CD14-positive monocyte (primary cell): Measurements from ENCODE around the gene RGS9. TPM values are rescaled to one million over a fixed set of nuclear protein-coding genes. Genes with fewer than 3 reads are reported as not detected.

ENCODE experiments used
- DNase-seq, 3 donors: peaks; one replicate each; pipeline ENCODE4 v3.0.0-alpha.2; 2011 to 2022
- H2AFZ ChIP-seq: 2 replicates; pipeline ENCODE4 v1.6.0; 2012; ENCODE audit warnings: mild to moderate bottlenecking, low read depth, low read length, inconsistent platforms; ENCODE audit not compliant: insufficient read depth, poor library complexity, severe bottlenecking
- H3K27ac ChIP-seq, 2 donors: 1 replicate in 1 of 2; 2 replicates in 1 of 2; pipeline ENCODE4 v1.5.1; 2012 to 2013; ENCODE audit warnings: low read length in 2 of 2, control low read depth in 1 of 2, inconsistent platforms in 1 of 2, low read depth in 1 of 2, mild to moderate bottlenecking in 1 of 2
- H3K27me3 ChIP-seq, 2 donors: one replicate each; pipeline versions ENCODE4 v1.6.0 to v1.6.1; 2011 to 2013; ENCODE audit warnings: low read length in 2 of 2; ENCODE audit not compliant: control insufficient read depth in 2 of 2, insufficient read depth in 2 of 2
- H3K36me3 ChIP-seq, 2 donors: replicated peaks in 1 of 2; 1 replicate in 1 of 2; 2 replicates in 1 of 2; pipeline versions ENCODE4 v1.5.1 to v1.6.1; 2012 to 2013; ENCODE audit warnings: low read length in 2 of 2, control low read depth in 1 of 2, inconsistent platforms in 1 of 2, mild to moderate bottlenecking in 1 of 2; ENCODE audit not compliant: insufficient read depth in 2 of 2, control insufficient read depth in 1 of 2
- H3K4me1 ChIP-seq, 2 donors: 1 replicate in 1 of 2; 2 replicates in 1 of 2; pipeline versions ENCODE4 v1.5.1 to v1.6.1; 2012 to 2013; ENCODE audit warnings: low read length in 2 of 2, control low read depth in 1 of 2, inconsistent platforms in 1 of 2, mild to moderate bottlenecking in 1 of 2, moderate library complexity in 1 of 2; ENCODE audit not compliant: insufficient read depth in 2 of 2, control insufficient read depth in 1 of 2
- H3K4me2 ChIP-seq: replicated peaks from 2 replicates; pipeline ENCODE3; 2012; ENCODE audit warnings: low read length, moderate library complexity, mild to moderate bottlenecking; ENCODE audit not compliant: poor library complexity, severe bottlenecking; ENCODE audit errors: extremely low read depth
- H3K4me3 ChIP-seq, 3 experiments: fragments of 200-600 bp in 1 of 3; sonication (generic) in 1 of 3; replicated peaks in 1 of 3; 1 replicate in 2 of 3; 2 replicates in 1 of 3; pipeline ENCODE4 v1.5.1; 2011 to 2013; ENCODE audit warnings: low read length in 3 of 3, mild to moderate bottlenecking in 3 of 3, control low read depth in 2 of 3, low read depth in 2 of 3, inconsistent platforms in 1 of 3, moderate library complexity in 1 of 3
- H3K79me2 ChIP-seq: 2 replicates; pipeline ENCODE4 v1.6.0; 2012; ENCODE audit warnings: mild to moderate bottlenecking, control low read depth, inconsistent platforms, low read length, moderate library complexity; ENCODE audit not compliant: insufficient read depth
- H3K9ac ChIP-seq: 2 replicates; pipeline ENCODE4 v1.6.0; 2017; ENCODE audit warnings: low read length, mild to moderate bottlenecking; ENCODE audit not compliant: insufficient read depth, poor library complexity, severe bottlenecking
- H3K9me3 ChIP-seq, 2 donors: replicated peaks in 1 of 2; 1 replicate in 1 of 2; 2 replicates in 1 of 2; pipeline versions ENCODE4 v1.5.1 to v1.6.1; 2012 to 2013; ENCODE audit warnings: low read length in 2 of 2, control low read depth in 1 of 2; ENCODE audit not compliant: control insufficient read depth in 1 of 2, insufficient read depth in 1 of 2
- H4K20me1 ChIP-seq: 2 replicates; pipeline ENCODE4 v1.6.0; 2012; ENCODE audit warnings: mild to moderate bottlenecking, low read length, control low read depth, moderate library complexity; ENCODE audit not compliant: insufficient read depth
- H3K27ac Mint-ChIP-seq, 7 donors: one replicate each; pipeline ENCODE4 v1.8.0; 2020; ENCODE audit warnings: mild to moderate bottlenecking in 7 of 7, mixed read lengths in 7 of 7, moderate library complexity in 6 of 7, inconsistent platforms in 2 of 7
- H3K27me3 Mint-ChIP-seq, 3 donors: one replicate each; pipeline ENCODE4 v1.8.0; 2021 to 2022; ENCODE audit warnings: low read depth in 3 of 3, mild to moderate bottlenecking in 3 of 3, mixed read lengths in 3 of 3, moderate library complexity in 3 of 3, inconsistent platforms in 1 of 3
- H3K36me3 Mint-ChIP-seq, 2 donors: one replicate each; pipeline ENCODE4 v1.8.0; 2020; ENCODE audit warnings: mixed read lengths in 2 of 2, inconsistent platforms in 1 of 2, mild to moderate bottlenecking in 1 of 2
- H3K4me1 Mint-ChIP-seq: one replicate; pipeline ENCODE4 v1.8.0; 2020; ENCODE audit warnings: mild to moderate bottlenecking, mixed read lengths
- H3K4me3 Mint-ChIP-seq, 2 donors: one replicate each; pipeline ENCODE4 v1.8.0; 2020; ENCODE audit warnings: mild to moderate bottlenecking in 2 of 2, mixed read lengths in 2 of 2, moderate library complexity in 1 of 2
- H3K9me3 Mint-ChIP-seq, 7 donors: one replicate each; pipeline ENCODE4 v1.8.0; 2020 to 2022; ENCODE audit warnings: mixed read lengths in 7 of 7, mild to moderate bottlenecking in 6 of 7, moderate library complexity in 6 of 7, inconsistent platforms in 2 of 7
- CTCF ChIP-seq: fragments of 200-600 bp; IDR thresholded peaks from one replicate; pipeline ENCODE4 v1.8.0; 2022; ENCODE audit warnings: antibody characterized with exemption, mild to moderate bottlenecking
- WGBS: methylation state at CpG from one replicate; pipeline ENCODE4 v1.1.5; 2013; ENCODE audit warnings: missing lambda C conversion rate; ENCODE audit not compliant: insufficient coverage; 5-methylcytosine and 5-hydroxymethylcytosine counted together
- intact Hi-C, 2 donors: fragments of 100-400 bp; cut with micrococcal nuclease; formaldehyde crosslinking; loops; one replicate each; pipeline versions ENCODE4 v1.15.0 to v1.15.1; 2023
- polyA plus RNA-seq, 3 donors: library from polyadenylated mRNA; depleted of rRNA in 1 of 3; unstranded in 2 of 3; stranded (reverse) in 1 of 3; fragments of 300-500 nt in 2 of 3; fragments of >200 nt in 1 of 3; fragmentation: Illumina TruSeq in 2 of 3; gene quantifications; 1 replicate in 2 of 3; 2 replicates in 1 of 3; pipeline ENCODE4 v1.2.3, GENCODE V29; 2012 to 2021

The RGS9 gene
- polyA plus RNA-seq, 3 donors, result 0.08 TPM; not detected in 2

GRCh38 chr17:65102788-65103187 is 34.4 kb upstream of the RGS9 start:
- no peak overlapping the region for H3K4me2 ChIP-seq
- no peak for DNase-seq
- Mint-ChIP-seq H3K4me1 (peaks cover 13% of the 10 kb centered on the region), H3K36me3 (no peaks in the 10 kb centered on the region), H3K27me3 (peaks cover 0 to 15% (median 0%) of the 10 kb centered on the region in 3 donors), H3K4me3 (no peak overlapping the region), H3K27ac (no peak overlapping the region), H3K9me3 (no peaks in the 10 kb centered on the region)
- no peak overlapping the region for H3K4me3 ChIP-seq
- intact Hi-C loops, result loop anchor here in 1 of 2 donors (5.0 kb wide), 2 partner anchors 45 to 140 kb away; partner anchors contain the start of gene GNA13
- no peak overlapping the region for H3K9ac ChIP-seq
- 64% methylated on average over 3 of the region's 5 CpGs for WGBS
- no peaks in the 10 kb centered on the region for H3K79me2 ChIP-seq
- H3K9me3 ChIP-seq, result no peaks in the 10 kb centered on the region
- H3K27me3 ChIP-seq, result no peaks in the 10 kb centered on the region
- H3K4me1 ChIP-seq, result peaks cover 9 to 14% of the 10 kb centered on the region in 2 donors
- no peak for TF ChIP-seq CTCF
- H3K36me3 ChIP-seq, result no peaks in the 10 kb centered on the region
- no peaks in the 10 kb centered on the region for H4K20me1 ChIP-seq
- H2AFZ ChIP-seq, result no peak overlapping the region
- no peak overlapping the region for H3K27ac ChIP-seq

- TF ChIP-seq CTCF, result no peak
- Mint-ChIP-seq H3K4me3 (no peak overlapping the region), H3K27me3 (peaks cover 0 to 15% (median 0%) of the 10 kb centered on the region in 3 donors), H3K9me3 (no peaks in the 10 kb centered on the region), H3K4me1 (peaks cover 13% of the 10 kb centered on the region), H3K27ac (no peak overlapping the region), H3K36me3 (no peaks in the 10 kb centered on the region)
- Histone ChIP-seq H3K9me3 (no peaks in the 10 kb centered on the region), H4K20me1 (no peaks in the 10 kb centered on the region), H3K27me3 (no peaks in the 10 kb centered on the region), H3K4me2 (no peak overlapping the region), H3K4me3 (no peak overlapping the region), H3K36me3 (no peaks in the 10 kb centered on the region), H2AFZ (no peak overlapping the region), H3K9ac (no peak overlapping the region), H3K79me2 (no peaks in the 10 kb centered on the region), H3K27ac (no peak overlapping the region), H3K4me1 (peaks cover 9 to 14% of the 10 kb centered on the region in 2 donors)
- no peak for DNase-seq
- WGBS, result 100% methylated on average over 2 of the region's 3 CpGs
- intact Hi-C loops, result loop anchor here in 1 of 2 donors (5.0 kb wide), 2 partner anchors 46 to 141 kb away; partner anchors contain the start of gene GNA13
Measured at GRCh38 chr17:65103431-65103830, 33.7 kb upstream of the RGS9 start.
